Measurements from ENCODE around the gene ACBD3. TPM values are rescaled to one million over a fixed set of nuclear protein-coding genes. Genes with fewer than 3 reads are reported as not detected.

ACBD3 gene
- total RNA-seq, 1 donor from 2014 or later: 27.9 TPM

DNA sequence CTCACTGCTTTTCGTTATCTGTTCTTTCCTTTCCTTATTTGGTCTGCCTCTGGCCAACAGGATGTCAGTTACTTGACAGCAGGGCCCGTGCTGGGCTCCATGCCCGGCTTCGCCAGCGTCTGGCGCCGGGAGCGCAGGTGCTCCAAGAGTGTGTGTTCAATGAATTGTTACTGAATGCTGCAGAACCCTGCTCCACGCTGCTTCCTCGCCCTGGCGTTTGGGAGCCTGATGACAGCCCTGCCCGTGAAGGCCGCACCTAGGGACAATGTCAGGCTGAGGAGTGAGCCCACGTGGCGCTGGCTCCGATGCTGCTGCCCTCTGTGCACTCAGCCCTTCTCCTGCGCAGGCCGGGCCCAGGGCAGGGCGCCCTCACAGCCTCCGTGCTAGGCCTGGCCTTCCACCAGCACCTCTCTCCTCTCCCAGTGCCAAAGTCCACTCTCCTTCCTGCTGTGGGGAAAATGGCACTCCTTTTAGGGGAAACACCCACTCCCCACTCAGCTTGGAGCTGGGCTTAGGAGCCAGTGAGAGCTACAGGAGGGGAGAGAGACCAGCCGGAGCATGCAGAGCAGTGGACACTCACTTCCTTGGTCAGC lies 51.4 kb downstream of the ACBD3 start:
- peak; percentile 33 to 57 for DNase-seq (ENCODE audit: low read depth in 2 of 2)

GRCh38 chr1:226134170-226135058 lies 52.1 kb downstream of the ACBD3 start:
- DNase-seq (ENCODE audit: low read depth in 2 of 2): no peak

DNA sequence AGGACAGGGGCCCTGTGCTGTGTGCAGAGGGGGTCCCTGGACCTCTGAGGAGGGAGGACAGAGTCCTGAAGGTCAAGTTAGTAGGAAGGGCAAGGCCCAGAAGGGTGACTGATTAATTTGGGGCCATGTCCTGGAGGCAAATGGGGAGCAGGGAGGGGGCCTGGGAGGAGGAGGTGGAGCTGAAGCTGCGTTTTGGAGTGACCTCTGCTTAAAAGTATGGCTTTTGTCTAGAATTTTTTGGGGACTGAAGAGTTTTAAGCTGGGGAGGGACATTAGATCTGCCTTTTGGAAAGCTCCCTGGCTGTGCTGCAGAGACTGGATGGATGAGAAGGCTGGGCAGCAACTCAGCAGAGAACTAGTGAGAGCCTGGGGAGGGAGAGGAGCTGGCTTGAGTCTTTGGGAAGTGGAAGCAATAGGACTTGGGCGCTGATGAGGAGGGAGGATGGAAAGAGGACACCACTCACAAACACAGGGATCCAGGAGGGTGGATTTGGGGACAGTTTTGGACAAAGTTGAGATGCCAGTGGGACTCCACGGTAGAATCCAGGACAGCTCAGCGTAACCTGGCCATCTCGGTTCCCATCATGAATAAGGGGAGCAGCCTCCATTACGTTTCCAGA lies 52.9 kb downstream of the ACBD3 start:
- DNase-seq (ENCODE audit: low read depth in 2 of 2): no peak

DNA sequence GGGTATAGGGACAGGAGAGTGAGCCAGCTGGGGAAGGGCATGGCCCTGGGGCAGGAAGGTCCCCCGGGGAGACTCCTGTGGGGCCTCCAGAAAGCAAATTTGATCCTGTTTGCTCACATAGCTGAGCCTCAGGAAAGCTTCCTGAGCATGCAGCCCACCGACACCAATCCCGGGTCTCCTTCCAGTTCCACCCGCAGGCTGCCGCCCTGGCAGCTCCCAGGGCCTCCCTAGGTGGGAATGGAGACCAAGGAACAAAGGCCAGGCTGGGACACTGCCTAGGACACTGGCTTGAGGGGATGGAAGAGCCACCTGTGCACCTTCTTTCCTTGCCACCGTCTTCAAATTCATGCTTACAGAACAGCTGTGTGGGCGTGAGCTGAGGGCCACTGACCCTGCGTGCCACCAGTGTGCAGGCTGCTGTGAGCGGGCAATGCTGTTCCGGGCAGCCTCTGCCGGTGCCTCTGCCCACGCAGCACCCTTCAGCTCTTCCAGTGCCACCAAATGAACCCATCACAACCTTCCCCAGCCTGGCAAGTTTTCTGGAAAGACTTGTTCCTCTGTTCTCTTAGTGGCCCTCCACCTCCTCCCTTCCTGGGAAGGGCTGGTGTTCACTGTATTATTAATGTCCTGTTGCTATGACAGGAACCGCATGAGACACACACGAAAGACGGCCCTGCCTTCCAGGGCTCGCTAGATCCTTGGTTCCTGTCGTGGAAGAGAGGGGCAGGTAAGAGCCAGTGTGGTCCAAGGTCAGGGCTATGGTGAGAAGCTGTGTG lies 53.6 kb downstream of the ACBD3 start:
- no peak for DNase-seq (ENCODE audit: low read depth in 2 of 2)

- DNase-seq (ENCODE audit: low read depth in 2 of 2): no peak
Observed at GRCh38 chr1:226131639-226132038, 54.9 kb downstream of the ACBD3 start.

- DNase-seq (ENCODE audit: low read depth in 2 of 2): no peak
Observed at GRCh38 chr1:226129230-226129629, 57.3 kb downstream of the ACBD3 start.

- DNase-seq (ENCODE audit: low read depth in 2 of 2): no peak
Observed at GRCh38 chr1:226128487-226129075, 58.0 kb downstream of the ACBD3 start.

- no peak for DNase-seq (ENCODE audit: low read depth in 2 of 2)
Observed at GRCh38 chr1:226126824-226127569, 59.5 kb downstream of the ACBD3 start.

GRCh38 chr1:226125831-226126230 lies 60.7 kb downstream of the ACBD3 start:
- no peak for DNase-seq (ENCODE audit: low read depth in 2 of 2)

DNA sequence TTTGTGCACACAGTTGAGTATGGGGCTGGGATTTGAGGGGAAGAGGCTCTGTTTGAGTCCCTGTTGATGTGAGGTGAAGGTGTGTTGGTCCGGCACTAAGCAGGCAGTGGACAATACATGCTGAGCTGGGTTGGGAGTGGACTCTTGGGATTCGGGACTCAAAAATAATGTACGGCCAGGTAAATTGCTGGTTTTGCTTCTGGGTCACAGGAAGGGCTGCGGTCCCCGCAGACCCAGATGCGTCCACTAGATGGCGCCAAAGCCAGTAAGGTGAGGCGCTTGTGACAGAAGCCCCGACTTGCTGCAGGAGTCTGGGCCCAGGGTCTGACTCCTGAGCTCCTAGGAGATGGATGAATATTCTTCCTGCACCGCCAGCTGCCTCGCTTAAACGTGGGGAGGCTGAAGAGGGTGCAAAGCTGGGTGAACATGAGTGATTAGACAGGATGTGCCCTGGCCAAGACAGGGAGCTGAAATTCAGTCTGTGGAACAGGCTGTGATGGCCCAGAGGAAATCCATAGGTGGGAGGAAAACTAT lies 61.4 kb downstream of the ACBD3 start:
- DNase-seq (ENCODE audit: low read depth in 2 of 2): peak; percentile 56 to 79

- DNase-seq (ENCODE audit: low read depth in 2 of 2): no peak
Observed at GRCh38 chr1:226123591-226124471, 62.7 kb downstream of the ACBD3 start.

GRCh38 chr1:226123212-226123560 lies 63.4 kb downstream of the ACBD3 start:
- DNase-seq (ENCODE audit: low read depth in 2 of 2): no peak

DNA sequence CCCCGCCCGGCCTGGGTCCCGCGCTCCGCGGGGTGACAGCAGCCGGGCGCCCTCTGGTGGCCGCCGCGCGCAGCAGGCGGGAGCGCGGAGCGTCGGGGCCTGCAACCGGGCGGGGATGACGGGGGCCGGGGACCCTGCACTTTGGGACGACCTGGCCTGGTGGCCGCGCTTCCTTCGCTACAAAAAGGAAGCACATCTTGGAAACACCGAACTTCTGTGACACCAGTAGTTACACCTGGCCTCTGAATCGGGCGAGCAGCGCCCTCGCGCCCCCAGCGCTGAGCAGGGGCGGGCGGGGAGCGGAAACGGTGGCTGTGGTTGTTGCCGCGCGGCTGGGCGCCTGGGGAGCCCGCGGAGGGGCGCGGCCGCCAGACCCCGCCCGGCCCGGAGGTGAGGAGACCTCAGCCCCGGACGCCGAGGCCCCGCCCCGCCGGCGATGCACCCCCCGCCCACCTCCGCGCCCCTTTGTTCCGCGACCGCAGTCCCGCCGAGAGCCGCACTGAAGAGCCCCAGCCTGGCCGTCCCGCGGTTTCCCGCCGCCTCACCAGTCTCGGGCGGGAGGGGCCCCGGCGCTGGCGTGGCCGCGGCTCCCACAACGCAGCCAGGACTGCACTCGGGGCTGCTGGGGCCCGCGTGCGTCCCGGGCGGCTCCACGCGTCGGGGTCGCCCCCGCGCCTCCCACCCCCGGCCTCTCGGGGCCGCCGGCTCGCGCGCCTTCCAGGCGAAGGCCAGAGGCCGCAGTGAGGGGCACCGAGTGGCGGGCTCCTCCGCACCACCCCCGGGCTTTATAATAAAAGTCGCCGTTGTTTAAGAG lies 64.7 kb downstream of the ACBD3 start:
- DNase-seq (ENCODE audit: low read depth in 2 of 2): peak in 1 of 2 donors; percentile 44

GRCh38 chr1:226121049-226121586 lies 65.4 kb downstream of the ACBD3 start:
- DNase-seq (ENCODE audit: low read depth in 2 of 2): no peak

- DNase-seq (ENCODE audit: low read depth in 2 of 2): no peak
Observed at GRCh38 chr1:226120398-226120797, 66.1 kb downstream of the ACBD3 start.

DNA sequence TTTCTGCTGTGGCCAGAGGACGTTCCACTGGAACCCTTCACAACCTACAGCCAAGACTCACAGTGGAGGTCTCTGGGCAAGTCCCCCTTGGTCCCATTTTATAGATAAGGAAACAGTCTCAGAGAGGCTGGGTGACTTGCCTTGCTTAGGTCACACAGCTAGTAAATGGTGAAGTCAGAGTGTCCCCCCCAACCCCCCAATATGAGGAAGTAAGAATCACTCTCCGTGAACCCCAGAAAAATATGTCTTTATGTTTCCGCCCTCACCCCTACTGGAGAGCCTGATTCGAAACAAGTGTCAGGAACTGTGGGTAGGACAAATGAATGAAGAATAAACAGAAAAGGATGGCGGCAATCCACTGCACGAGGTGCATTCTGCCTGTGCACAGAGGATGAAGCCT lies 67.4 kb downstream of the ACBD3 start:
- no peak for DNase-seq (ENCODE audit: low read depth in 2 of 2)

- DNase-seq (ENCODE audit: low read depth in 2 of 2): no peak
Observed at GRCh38 chr1:226118357-226118756, 68.2 kb downstream of the ACBD3 start.

- no peak for DNase-seq (ENCODE audit: low read depth in 2 of 2)
Observed at GRCh38 chr1:226117330-226117729, 69.2 kb downstream of the ACBD3 start.
